ENCODE data around the gene CPB1.
A peak's percentile ranks its signal among the peaks of the same experiment; 100 is the strongest.

The CPB1 gene

DNA sequence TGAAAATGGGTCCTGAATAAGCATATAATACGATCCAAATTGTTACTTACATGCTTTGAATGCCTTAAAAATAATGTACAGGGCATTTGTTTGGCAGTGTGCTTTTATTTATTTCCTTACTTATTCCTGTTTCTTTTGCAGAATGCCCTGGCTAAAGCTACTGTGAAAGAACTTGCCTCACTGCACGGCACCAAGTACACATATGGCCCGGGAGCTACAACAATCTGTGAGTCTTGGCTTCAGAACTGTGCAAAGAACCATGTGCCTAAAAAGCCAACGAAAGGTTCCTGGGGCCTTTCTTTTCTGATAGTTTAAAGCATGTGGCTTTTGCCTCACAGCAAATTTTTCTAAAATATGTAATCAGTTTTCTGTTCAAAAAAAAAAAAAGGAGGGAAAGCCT, 29.7 kb downstream of the CPB1 start:
- Histone ChIP-seq H3K4me3 (ENCODE audit: low read length in 2 of 2) (no peak overlapping the region), H2BK120ac (ENCODE audit: low read depth, low read length) (no peak overlapping the region), H2BK5ac (ENCODE audit: low read length) (no peak overlapping the region), H2BK12ac (ENCODE audit: low read length) (no peak overlapping the region), H2AK5ac (ENCODE audit: low read depth, low read length) (no peak overlapping the region), H3K9me3 (replicated peaks in 1 of 2; ENCODE audit: control insufficient read depth in 2 of 2, insufficient read depth in 1 of 2, low read depth in 1 of 2, low read length in 2 of 2) (no peaks in the 10 kb centered on the region), H3K27me3 (ENCODE audit: control insufficient read depth in 3 of 3, insufficient read depth in 3 of 3, low read depth in 1 of 3, low read length in 3 of 3) (no peaks in the 10 kb centered on the region), H2BK15ac (ENCODE audit: low read length) (no peak overlapping the region), H3K4me1 (ENCODE audit: control insufficient read depth in 2 of 2, insufficient read depth in 1 of 2, low read depth in 1 of 2, low read length in 2 of 2) (no peaks in the 10 kb centered on the region), H3K79me1 (ENCODE audit: low read depth, low read length) (no peaks in the 10 kb centered on the region), H3K4ac (ENCODE audit: low read length) (no peak overlapping the region), H2AFZ (ENCODE audit: low read length) (no peak overlapping the region), H3K36me3 (replicated peaks in 1 of 2; ENCODE audit: control insufficient read depth in 2 of 2, insufficient read depth in 2 of 2, low read length in 2 of 2) (no peaks in the 10 kb centered on the region), H3K9ac (ENCODE audit: low read depth, low read length, poor library complexity) (no peak overlapping the region), H3K14ac (ENCODE audit: low read length) (no peak overlapping the region), H3K4me2 (ENCODE audit: insufficient read depth, low read length, poor library complexity, severe bottlenecking) (no peak overlapping the region), H3K18ac (ENCODE audit: low read length) (no peak overlapping the region), H4K8ac (ENCODE audit: low read depth, low read length) (no peak overlapping the region), H3K27ac (replicated peaks; ENCODE audit: low read length) (no peak overlapping the region), H4K91ac (ENCODE audit: low read depth, low read length, poor library complexity) (no peak overlapping the region), H3K23ac (ENCODE audit: low read depth, low read length, poor library complexity) (no peak overlapping the region)
- DNase-seq (ENCODE audit: low spot score): no peak
- no CpG with 5 or more reads among the region's 4 CpGs for WGBS, 2 donors (ENCODE audit: extremely low coverage in 2 of 2, insufficient read length in 2 of 2, insufficient replicate concordance in 1 of 2)

- no peaks in the 10 kb centered on the region for H3K9me3 ChIP-seq (replicated peaks in 1 of 2; ENCODE audit: control insufficient read depth in 2 of 2, insufficient read depth in 1 of 2, low read depth in 1 of 2, low read length in 2 of 2)
- H3K79me1 ChIP-seq (ENCODE audit: low read depth, low read length): no peaks in the 10 kb centered on the region
- no peak overlapping the region for H3K4me3 ChIP-seq (ENCODE audit: low read length in 2 of 2)
- no peak overlapping the region for H3K18ac ChIP-seq (ENCODE audit: low read length)
- no peak overlapping the region for H2BK5ac ChIP-seq (ENCODE audit: low read length)
- no peak overlapping the region for H3K4ac ChIP-seq (ENCODE audit: low read length)
- no peaks in the 10 kb centered on the region for H3K4me1 ChIP-seq (ENCODE audit: control insufficient read depth in 2 of 2, insufficient read depth in 1 of 2, low read depth in 1 of 2, low read length in 2 of 2)
- H2BK120ac ChIP-seq (ENCODE audit: low read depth, low read length): no peak overlapping the region
- no CpG with 5 or more reads among the region's 1 CpG for WGBS, 2 donors (ENCODE audit: extremely low coverage in 2 of 2, insufficient read length in 2 of 2, insufficient replicate concordance in 1 of 2)
- H4K91ac ChIP-seq (ENCODE audit: low read depth, low read length, poor library complexity): no peak overlapping the region
- no peak overlapping the region for H2BK15ac ChIP-seq (ENCODE audit: low read length)
- H3K36me3 ChIP-seq (replicated peaks in 1 of 2; ENCODE audit: control insufficient read depth in 2 of 2, insufficient read depth in 2 of 2, low read length in 2 of 2): no peaks in the 10 kb centered on the region
- no peak overlapping the region for H3K4me2 ChIP-seq (ENCODE audit: insufficient read depth, low read length, poor library complexity, severe bottlenecking)
- no peak overlapping the region for H3K23ac ChIP-seq (ENCODE audit: low read depth, low read length, poor library complexity)
- no peak overlapping the region for H2BK12ac ChIP-seq (ENCODE audit: low read length)
- H3K9ac ChIP-seq (ENCODE audit: low read depth, low read length, poor library complexity): no peak overlapping the region
- H4K8ac ChIP-seq (ENCODE audit: low read depth, low read length): no peak overlapping the region
- H2AFZ ChIP-seq (ENCODE audit: low read length): no peak overlapping the region
- H2AK5ac ChIP-seq (ENCODE audit: low read depth, low read length): no peak overlapping the region
- H3K14ac ChIP-seq (ENCODE audit: low read length): no peak overlapping the region
- no peak overlapping the region for H3K27ac ChIP-seq (replicated peaks; ENCODE audit: low read length)
- peaks cover 0 to 2% (median 0%) of the 10 kb centered on the region in 3 experiments for H3K27me3 ChIP-seq (ENCODE audit: control insufficient read depth in 3 of 3, insufficient read depth in 3 of 3, low read depth in 1 of 3, low read length in 3 of 3)
- peak; percentile 9 for DNase-seq (ENCODE audit: low spot score)
Observed at GRCh38 chr3:148861277-148861869, 33.8 kb downstream of the CPB1 start.

DNA sequence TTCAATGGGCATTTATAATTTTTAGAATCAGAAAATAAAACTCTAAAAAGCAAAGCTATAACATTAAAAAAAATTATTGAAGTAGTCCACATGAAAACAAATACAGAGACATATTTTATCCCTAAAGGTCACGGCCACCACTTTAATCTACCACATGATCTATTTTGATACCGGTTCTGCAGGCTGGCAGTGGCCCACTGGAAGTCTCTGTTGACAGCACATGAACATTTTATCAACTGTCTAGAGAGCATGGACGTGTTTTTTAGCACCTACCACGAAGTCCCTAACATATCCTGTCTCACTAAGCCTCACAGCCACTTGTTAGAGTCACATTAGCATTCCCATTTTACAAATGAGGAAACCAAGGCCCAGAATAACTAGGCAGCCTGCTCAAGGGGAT, 35.7 kb downstream of the CPB1 start:
- no peak overlapping the region for H3K27ac ChIP-seq (replicated peaks; ENCODE audit: low read length)
- H3K9ac ChIP-seq (ENCODE audit: low read depth, low read length, poor library complexity): no peak overlapping the region
- H3K4me2 ChIP-seq (ENCODE audit: insufficient read depth, low read length, poor library complexity, severe bottlenecking): no peak overlapping the region
- no peak overlapping the region for H3K23ac ChIP-seq (ENCODE audit: low read depth, low read length, poor library complexity)
- no CpG with 5 or more reads among the region's 4 CpGs for WGBS, 2 donors (ENCODE audit: extremely low coverage in 2 of 2, insufficient read length in 2 of 2, insufficient replicate concordance in 1 of 2)
- no peak overlapping the region for H3K14ac ChIP-seq (ENCODE audit: low read length)
- H2BK15ac ChIP-seq (ENCODE audit: low read length): no peak overlapping the region
- H4K91ac ChIP-seq (ENCODE audit: low read depth, low read length, poor library complexity): no peak overlapping the region
- H3K9me3 ChIP-seq (replicated peaks in 1 of 2; ENCODE audit: control insufficient read depth in 2 of 2, insufficient read depth in 1 of 2, low read depth in 1 of 2, low read length in 2 of 2): no peaks in the 10 kb centered on the region
- H3K4me3 ChIP-seq (ENCODE audit: low read length in 2 of 2): no peak overlapping the region
- peaks cover 0 to 2% (median 0%) of the 10 kb centered on the region in 3 experiments for H3K27me3 ChIP-seq (ENCODE audit: control insufficient read depth in 3 of 3, insufficient read depth in 3 of 3, low read depth in 1 of 3, low read length in 3 of 3)
- no peak overlapping the region for H2AFZ ChIP-seq (ENCODE audit: low read length)
- no peaks in the 10 kb centered on the region for H3K79me1 ChIP-seq (ENCODE audit: low read depth, low read length)
- H3K4ac ChIP-seq (ENCODE audit: low read length): no peak overlapping the region
- no peaks in the 10 kb centered on the region for H3K36me3 ChIP-seq (replicated peaks in 1 of 2; ENCODE audit: control insufficient read depth in 2 of 2, insufficient read depth in 2 of 2, low read length in 2 of 2)
- H3K18ac ChIP-seq (ENCODE audit: low read length): no peak overlapping the region
- H3K4me1 ChIP-seq (ENCODE audit: control insufficient read depth in 2 of 2, insufficient read depth in 1 of 2, low read depth in 1 of 2, low read length in 2 of 2): no peaks in the 10 kb centered on the region
- no peak for DNase-seq (ENCODE audit: low spot score)
- H2BK5ac ChIP-seq (ENCODE audit: low read length): no peak overlapping the region
- no peak overlapping the region for H2BK12ac ChIP-seq (ENCODE audit: low read length)
- H2BK120ac ChIP-seq (ENCODE audit: low read depth, low read length): no peak overlapping the region
- H2AK5ac ChIP-seq (ENCODE audit: low read depth, low read length): no peak overlapping the region
- no peak overlapping the region for H4K8ac ChIP-seq (ENCODE audit: low read depth, low read length)

DNA sequence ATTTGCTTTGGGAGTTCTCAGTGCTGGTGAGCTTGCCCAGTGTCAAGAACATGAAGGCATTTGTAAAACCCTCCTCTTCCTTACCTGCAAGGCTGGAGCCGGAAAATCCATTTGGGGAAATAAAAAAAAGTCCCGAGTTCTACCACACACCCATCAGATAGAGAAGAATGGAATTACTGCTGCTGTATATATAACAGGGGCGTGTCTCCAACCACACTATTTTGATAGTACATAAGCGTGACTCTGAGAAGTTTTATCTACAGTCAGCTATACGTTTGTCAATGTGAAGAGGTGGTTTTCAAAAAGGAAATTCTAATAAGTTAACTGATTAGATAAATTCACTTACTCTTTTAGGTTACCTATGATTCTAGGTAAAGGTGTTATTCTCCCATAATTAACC, 36.2 kb downstream of the CPB1 start:
- H2BK5ac ChIP-seq (ENCODE audit: low read length): no peak overlapping the region
- no CpG with 5 or more reads among the region's 5 CpGs for WGBS, 2 donors (ENCODE audit: extremely low coverage in 2 of 2, insufficient read length in 2 of 2, insufficient replicate concordance in 1 of 2)
- no peak overlapping the region for H4K91ac ChIP-seq (ENCODE audit: low read depth, low read length, poor library complexity)

More for the DNA sequence above, 36.2 kb downstream of the CPB1 start:
- Histone ChIP-seq H3K4me3 (ENCODE audit: low read length in 2 of 2) (no peak overlapping the region), H2BK15ac (ENCODE audit: low read length) (no peak overlapping the region), H3K4ac (ENCODE audit: low read length) (no peak overlapping the region), H3K27ac (replicated peaks; ENCODE audit: low read length) (no peak overlapping the region), H4K8ac (ENCODE audit: low read depth, low read length) (no peak overlapping the region), H3K14ac (ENCODE audit: low read length) (no peak overlapping the region), H3K27me3 (ENCODE audit: control insufficient read depth in 3 of 3, insufficient read depth in 3 of 3, low read depth in 1 of 3, low read length in 3 of 3) (peaks cover 0 to 2% (median 0%) of the 10 kb centered on the region in 3 experiments), H2AK5ac (ENCODE audit: low read depth, low read length) (no peak overlapping the region), H3K4me1 (ENCODE audit: control insufficient read depth in 2 of 2, insufficient read depth in 1 of 2, low read depth in 1 of 2, low read length in 2 of 2) (no peaks in the 10 kb centered on the region), H2BK12ac (ENCODE audit: low read length) (no peak overlapping the region), H2BK120ac (ENCODE audit: low read depth, low read length) (no peak overlapping the region), H3K4me2 (ENCODE audit: insufficient read depth, low read length, poor library complexity, severe bottlenecking) (no peak overlapping the region), H3K23ac (ENCODE audit: low read depth, low read length, poor library complexity) (no peak overlapping the region), H3K18ac (ENCODE audit: low read length) (no peak overlapping the region), H3K36me3 (replicated peaks in 1 of 2; ENCODE audit: control insufficient read depth in 2 of 2, insufficient read depth in 2 of 2, low read length in 2 of 2) (no peaks in the 10 kb centered on the region), H3K9me3 (replicated peaks in 1 of 2; ENCODE audit: control insufficient read depth in 2 of 2, insufficient read depth in 1 of 2, low read depth in 1 of 2, low read length in 2 of 2) (no peaks in the 10 kb centered on the region), H3K79me1 (ENCODE audit: low read depth, low read length) (no peaks in the 10 kb centered on the region), H2AFZ (ENCODE audit: low read length) (no peak overlapping the region), H3K9ac (ENCODE audit: low read depth, low read length, poor library complexity) (no peak overlapping the region)
- no peak for DNase-seq (ENCODE audit: low spot score)

Data from neuronal stem cell (in vitro differentiated cells).